ENCODE data around the gene PRND. TPM values are rescaled to one million over a fixed set of nuclear protein-coding genes. Genes with fewer than 3 reads are reported as not detected.
"Not testable (repeated sequence)": the region's sequence is repeated elsewhere in the genome, so short reads cannot be mapped to it uniquely, and the experiment has no call there.

Gene PRND
- total and polyA plus RNA-seq, 2 of the 13 experiments (the other 11 are each of a cell fraction or from before 2014, with no cell fraction given) = not detected

DNA sequence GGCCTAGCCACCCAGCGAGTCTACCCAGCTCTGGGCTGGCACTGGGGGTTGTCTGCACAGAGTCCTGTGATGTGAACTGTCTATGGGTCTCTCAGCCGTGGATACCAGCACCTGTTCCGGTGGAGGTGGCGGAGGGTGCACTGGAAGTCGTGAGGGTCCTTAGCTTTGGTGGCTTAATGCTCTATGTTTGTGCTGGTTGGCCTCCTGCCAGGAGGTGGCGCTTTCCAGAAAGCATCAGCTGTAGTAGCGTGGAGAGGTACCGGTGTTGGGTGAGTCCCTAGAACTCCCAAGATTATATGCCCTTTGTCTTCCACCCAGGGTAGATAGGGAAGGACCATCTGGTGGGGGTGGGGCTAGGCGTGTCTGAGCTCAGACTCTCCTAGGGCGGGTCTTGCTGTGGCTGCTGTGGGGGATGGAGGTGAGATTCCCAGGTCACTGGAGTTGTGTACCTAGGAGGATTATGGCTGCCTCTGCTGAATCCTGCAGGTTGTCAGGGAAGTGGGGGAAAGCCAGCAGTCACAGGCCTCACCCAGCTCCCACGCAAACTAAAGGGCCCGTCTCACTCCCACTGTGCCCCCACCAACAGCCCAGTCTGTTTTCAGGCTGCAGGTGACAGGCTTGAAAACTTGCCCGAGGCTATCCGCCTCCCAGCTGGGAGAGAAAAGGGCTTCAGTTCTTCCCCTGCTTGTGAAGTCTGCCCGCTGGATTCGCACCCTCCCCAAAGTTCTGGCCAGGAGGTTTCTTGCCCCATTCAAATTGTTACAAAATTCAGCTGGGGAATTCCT, 37.6 kb downstream of the PRND start (continued):
- TF ChIP-seq GABPB1 (CRISPR knock-in tag; IDR thresholded peaks at IDR 0.05) (peak; percentile 46; the same call in 1 of the 2 replicates), SAP130 (CRISPR knock-in tag; IDR thresholded peaks at IDR 0.05; ENCODE audit: low read depth) (peak; percentile 59; the same call in 1 of the 2 replicates), ERF (CRISPR knock-in tag; IDR thresholded peaks at IDR 0.05) (peak; percentile 27; the same call in 1 of the 2 replicates), RAD21 (CRISPR knock-in tag; IDR thresholded peaks at IDR 0.05) (peak; percentile 48; the same call in 1 of the 2 replicates), KDM2A (CRISPR knock-in tag; IDR thresholded peaks at IDR 0.05; ENCODE audit: borderline replicate concordance, low read depth) (0 out of 2 replicates have a peak, but pooled peaks have one; percentile 37), DNMT1 (CRISPR knock-in tag; IDR thresholded peaks at IDR 0.05) (0 out of 2 replicates have a peak, but pooled peaks have one; percentile 67), ZNF781 (CRISPR knock-in tag; IDR thresholded peaks at IDR 0.05; ENCODE audit: borderline replicate concordance, not compliant biosample characterization) (peak; percentile 38), ZMYM4 (CRISPR knock-in tag; IDR thresholded peaks at IDR 0.05) (peak; percentile 77; the same call in 1 of the 2 replicates), ZNF598 (CRISPR knock-in tag; IDR thresholded peaks at IDR 0.05; ENCODE audit: borderline replicate concordance) (0 out of 2 replicates have a peak, but pooled peaks have one; percentile 34), ZKSCAN5 (CRISPR knock-in tag; IDR thresholded peaks at IDR 0.05) (peak; percentile 63; the same call in 1 of the 2 replicates), THAP11 (CRISPR knock-in tag; IDR thresholded peaks at IDR 0.05) (0 out of 2 replicates have a peak, but pooled peaks have one; percentile 35), ZBTB4 (CRISPR knock-in tag; IDR thresholded peaks at IDR 0.05; ENCODE audit: borderline replicate concordance) (peak; percentile 46; the same call in 1 of the 2 replicates), ZNF605 (CRISPR knock-in tag; IDR thresholded peaks at IDR 0.05) (peak; percentile 61; the same call in 1 of the 2 replicates), LCORL (IDR thresholded peaks at IDR 0.05) (peak; percentile 32; the same call in 1 of the 2 replicates), ZNF572 (CRISPR knock-in tag; IDR thresholded peaks at IDR 0.05) (0 out of 2 replicates have a peak, but pooled peaks have one; percentile 18), ZNF614 (CRISPR knock-in tag; IDR thresholded peaks at IDR 0.05; ENCODE audit: borderline replicate concordance) (peak; percentile 28; the same call in 1 of the 2 replicates), SALL1 (CRISPR knock-in tag; IDR thresholded peaks at IDR 0.05) (peak; percentile 27; the same call in 1 of the 2 replicates), RXRA (CRISPR knock-in tag; IDR thresholded peaks at IDR 0.05) (0 out of 2 replicates have a peak, but pooled peaks have one; percentile 30)
- TF ChIP-seq, protein P1, sequence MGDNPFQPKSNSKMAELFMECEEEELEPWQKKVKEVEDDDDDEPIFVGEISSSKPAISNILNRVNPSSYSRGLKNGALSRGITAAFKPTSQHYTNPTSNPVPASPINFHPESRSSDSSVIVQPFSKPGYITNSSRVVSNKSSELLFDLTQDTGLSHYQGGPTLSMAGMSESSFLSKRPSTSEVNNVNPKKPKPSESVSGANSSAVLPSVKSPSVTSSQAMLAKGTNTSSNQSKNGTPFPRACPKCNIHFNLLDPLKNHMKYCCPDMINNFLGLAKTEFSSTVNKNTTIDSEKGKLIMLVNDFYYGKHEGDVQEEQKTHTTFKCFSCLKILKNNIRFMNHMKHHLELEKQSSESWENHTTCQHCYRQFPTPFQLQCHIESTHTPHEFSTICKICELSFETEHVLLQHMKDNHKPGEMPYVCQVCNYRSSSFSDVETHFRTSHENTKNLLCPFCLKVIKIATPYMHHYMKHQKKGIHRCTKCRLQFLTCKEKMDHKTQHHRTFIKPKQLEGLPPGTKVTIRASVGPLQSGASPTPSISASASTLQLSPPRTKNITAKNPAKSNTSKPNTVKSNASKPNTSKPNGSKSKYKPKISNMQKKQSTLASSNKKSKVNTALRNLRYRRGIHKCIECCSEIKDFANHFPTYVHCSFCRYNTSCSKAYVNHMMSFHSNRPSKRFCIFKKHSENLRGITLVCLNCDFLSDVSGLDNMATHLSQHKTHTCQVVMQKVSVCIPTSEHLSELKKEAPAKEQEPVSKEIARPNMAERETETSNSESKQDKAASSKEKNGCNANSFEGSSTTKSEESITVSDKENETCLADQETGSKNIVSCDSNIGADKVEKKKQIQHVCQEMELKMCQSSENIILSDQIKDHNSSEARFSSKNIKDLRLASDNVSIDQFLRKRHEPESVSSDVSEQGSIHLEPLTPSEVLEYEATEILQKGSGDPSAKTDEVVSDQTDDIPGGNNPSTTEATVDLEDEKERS (CRISPR knock-in tag; IDR thresholded peaks at IDR 0.05) = peak; percentile 71; the same call in 1 of the 2 replicates
- TF ChIP-seq, protein P2, sequence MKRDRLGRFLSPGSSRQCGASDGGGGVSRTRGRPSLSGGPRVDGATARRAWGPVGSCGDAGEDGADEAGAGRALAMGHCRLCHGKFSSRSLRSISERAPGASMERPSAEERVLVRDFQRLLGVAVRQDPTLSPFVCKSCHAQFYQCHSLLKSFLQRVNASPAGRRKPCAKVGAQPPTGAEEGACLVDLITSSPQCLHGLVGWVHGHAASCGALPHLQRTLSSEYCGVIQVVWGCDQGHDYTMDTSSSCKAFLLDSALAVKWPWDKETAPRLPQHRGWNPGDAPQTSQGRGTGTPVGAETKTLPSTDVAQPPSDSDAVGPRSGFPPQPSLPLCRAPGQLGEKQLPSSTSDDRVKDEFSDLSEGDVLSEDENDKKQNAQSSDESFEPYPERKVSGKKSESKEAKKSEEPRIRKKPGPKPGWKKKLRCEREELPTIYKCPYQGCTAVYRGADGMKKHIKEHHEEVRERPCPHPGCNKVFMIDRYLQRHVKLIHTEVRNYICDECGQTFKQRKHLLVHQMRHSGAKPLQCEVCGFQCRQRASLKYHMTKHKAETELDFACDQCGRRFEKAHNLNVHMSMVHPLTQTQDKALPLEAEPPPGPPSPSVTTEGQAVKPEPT (CRISPR knock-in tag; IDR thresholded peaks at IDR 0.05; ENCODE audit: low read depth) = 0 out of 2 replicates have a peak, but pooled peaks have one; percentile 36
- not testable (repeated sequence) for TF ChIP-seq LCORL (CRISPR knock-in tag; IDR thresholded peaks at IDR 0.05)

Measured in HepG2 (cell line).